ENCODE results near the gene DRC7.

Gene DRC7

DNA sequence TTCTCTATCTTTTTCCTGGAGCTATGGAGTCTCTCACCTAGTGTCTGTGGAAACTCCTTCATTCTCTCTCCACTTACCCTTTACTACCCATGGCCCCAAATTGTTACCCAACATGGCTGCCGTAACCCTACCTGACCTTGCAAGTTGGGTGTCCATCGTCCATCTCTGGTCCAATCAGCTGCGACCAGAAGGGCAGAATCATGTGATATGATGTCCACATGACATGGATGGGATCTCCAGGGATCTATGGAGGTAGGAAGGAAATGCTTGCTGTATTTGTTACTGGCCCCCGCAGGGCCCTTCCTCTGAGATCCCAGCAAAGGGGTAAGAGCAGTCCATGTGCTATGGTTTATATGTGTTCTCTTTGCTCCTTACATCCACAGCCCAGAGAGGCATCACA is 8.0 kb upstream of the DRC7 start:
- H3K27ac ChIP-seq, result no peak overlapping the region
- TF ChIP-seq, protein P1, sequence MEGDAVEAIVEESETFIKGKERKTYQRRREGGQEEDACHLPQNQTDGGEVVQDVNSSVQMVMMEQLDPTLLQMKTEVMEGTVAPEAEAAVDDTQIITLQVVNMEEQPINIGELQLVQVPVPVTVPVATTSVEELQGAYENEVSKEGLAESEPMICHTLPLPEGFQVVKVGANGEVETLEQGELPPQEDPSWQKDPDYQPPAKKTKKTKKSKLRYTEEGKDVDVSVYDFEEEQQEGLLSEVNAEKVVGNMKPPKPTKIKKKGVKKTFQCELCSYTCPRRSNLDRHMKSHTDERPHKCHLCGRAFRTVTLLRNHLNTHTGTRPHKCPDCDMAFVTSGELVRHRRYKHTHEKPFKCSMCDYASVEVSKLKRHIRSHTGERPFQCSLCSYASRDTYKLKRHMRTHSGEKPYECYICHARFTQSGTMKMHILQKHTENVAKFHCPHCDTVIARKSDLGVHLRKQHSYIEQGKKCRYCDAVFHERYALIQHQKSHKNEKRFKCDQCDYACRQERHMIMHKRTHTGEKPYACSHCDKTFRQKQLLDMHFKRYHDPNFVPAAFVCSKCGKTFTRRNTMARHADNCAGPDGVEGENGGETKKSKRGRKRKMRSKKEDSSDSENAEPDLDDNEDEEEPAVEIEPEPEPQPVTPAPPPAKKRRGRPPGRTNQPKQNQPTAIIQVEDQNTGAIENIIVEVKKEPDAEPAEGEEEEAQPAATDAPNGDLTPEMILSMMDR (conservative IDR thresholded peaks at IDR 0.05), result no peak

DNA sequence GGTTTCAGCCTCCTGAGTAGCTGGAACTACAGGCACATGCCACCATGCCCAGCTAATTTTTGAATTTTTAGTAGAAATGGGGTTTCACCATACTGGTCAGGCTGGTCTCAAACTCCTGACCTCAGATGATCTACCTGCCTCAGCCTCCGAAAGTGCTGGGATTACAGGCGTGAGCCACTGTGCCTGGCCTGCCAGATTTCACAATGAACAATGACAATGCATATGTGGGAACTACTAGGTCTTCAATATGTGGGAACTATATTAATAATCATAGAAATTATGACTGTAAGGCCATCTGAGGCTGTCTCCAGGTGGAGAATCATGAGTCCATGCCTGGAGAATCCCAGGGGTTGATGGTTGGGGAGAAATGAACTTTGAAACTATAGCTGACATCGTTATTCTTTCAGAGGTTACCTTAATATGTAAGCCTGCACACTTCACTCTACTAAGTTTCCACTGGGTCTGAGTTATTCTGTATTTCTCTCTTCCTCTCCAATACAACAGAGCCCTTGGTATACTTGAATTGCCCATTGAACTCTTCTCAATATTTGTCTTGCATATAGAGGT is 7.2 kb upstream of the DRC7 start:
- no peak overlapping the region for H3K27ac ChIP-seq
- TF ChIP-seq, protein P1 (conservative IDR thresholded peaks at IDR 0.05), result no peak

DNA sequence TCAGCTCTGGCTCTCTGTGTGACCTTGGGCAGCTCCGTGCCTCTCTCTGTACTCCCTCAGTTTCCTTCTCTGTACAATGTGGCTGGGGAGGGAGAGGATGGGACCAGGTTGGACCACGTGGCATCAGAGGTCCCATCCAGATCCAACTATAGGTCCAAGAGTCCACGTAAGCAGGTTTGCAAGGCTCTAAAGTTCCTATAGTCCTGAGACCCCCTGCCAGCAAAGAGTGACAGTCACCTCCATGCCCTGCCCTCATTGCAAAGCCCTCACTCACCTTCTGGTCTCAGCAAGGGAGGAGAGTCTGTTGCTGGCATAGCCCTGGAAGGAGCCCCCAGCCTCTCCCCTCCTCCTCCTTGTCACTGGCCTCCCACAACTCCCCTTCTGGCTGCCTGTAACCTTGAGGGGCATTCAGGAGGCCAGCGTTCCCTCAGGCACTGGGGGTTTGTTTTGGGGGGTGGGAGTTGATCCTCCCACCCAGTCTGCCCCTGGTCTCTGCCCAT is 6.1 kb upstream of the DRC7 start:
- TF ChIP-seq, protein P1 (conservative IDR thresholded peaks at IDR 0.05), result no peak
- no peak overlapping the region for H3K27ac ChIP-seq

DNA sequence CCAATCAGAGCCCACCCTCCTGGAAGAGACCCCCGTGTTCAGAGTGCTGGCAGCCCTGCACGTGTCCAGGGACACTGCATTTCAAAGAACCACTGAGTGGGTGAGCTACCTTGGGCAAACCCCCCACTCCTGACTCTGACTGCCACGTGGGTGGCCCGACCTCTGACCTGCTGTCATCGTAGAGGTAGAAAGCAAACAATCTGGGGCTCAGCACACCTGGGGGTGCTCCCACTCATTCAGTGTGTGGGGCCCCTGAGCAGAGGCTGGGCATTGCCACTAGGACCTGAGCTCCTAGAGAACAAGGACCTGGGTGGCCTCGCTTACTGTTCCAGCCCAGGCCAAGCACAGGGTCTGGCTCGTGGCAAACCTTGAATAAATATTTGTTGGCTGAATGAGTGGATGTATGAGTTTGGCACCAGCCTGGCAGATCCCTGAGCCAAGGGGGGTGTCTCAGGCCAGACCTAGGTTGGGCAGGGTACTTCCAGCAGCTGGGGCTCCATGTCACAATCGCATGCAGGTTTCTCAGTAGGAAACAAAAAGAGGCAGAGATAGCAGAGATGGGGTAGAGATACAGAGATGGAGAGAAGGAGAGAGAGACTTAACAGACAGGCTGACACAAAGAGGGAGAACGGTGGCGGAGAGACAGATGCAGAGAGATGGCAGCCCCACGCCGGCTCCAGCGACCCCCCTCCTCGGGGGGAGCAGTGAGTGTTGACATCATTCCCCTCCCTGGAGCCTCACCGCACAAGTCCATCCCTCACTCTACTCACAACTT is 5.4 kb upstream of the DRC7 start:
- TF ChIP-seq, protein P1 (conservative IDR thresholded peaks at IDR 0.05), result no peak
- no peak overlapping the region for H3K27ac ChIP-seq

DNA sequence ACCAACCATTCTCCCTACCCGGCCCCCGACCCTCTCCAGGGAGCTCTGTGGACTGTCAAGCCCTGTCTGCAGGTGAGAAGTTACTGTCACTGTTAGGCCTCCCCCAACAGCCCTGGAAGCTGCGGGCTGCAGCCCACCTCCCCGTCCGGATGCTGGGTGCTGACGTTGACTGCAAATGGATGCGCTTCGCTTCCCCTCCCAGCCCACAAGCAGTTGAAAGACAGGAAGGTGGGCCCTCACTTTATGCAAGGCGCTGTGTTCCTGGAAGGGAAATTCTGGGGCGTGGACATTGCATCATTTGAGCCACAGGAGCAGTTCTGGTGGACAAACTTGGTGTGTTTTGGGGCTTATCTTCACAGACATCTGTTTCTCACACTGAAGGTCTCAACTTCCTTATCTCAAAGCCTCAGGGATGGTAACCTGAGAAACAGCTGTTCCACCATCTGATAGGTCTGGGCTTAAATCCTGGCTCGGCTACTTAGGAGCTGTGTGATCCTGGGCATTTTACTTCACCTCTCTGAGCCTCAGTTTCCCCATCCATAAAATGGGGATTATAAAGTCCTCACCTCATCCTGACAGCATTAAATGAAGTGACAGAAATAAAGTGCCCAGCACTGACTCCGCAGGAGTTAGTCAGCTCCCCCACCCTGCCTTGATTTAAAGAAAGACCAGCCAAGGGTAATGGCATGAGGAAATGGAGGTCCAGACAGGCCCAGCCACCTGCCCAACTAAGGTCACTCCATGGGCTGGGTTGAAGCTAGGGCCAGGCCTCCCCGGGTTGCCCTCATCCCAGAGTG is 4.6 kb upstream of the DRC7 start:
- TF ChIP-seq, protein P1 (conservative IDR thresholded peaks at IDR 0.05), result no peak
- no peak overlapping the region for H3K27ac ChIP-seq

DNA sequence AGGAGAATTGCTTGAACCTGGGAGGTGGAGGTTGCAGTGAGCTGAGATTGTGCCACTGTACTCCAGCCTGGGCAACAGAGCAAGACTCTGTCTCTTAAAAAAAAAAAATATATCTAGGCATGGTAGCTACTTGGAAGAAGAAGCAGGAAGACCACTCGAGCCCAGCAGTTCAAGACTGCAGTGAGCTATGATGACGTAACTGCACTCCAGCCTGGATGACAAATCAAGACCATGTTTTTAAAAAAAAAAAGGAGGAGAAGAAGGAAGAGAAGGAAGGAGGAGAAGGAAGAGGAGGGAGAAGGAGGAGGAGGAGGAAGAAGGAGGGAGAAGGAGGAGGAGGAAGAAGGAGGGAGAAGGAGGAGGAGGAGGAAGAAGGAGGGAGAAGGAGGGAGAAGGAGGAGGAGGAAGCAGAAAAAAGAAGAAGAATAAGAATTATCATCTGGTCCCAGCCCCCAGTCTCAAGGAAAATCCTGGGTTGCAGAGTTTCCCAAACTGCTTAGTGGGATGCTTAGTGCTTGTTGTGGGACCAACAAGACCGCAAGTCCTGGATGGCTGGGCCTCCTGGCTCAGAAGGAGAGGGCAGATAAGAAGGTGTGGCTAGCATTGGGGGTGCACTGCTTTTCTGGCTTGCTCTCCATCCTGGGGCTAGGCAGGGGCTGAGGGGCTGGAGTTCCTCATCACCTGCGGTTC is 3.7 kb upstream of the DRC7 start:
- no peak overlapping the region for H3K27ac ChIP-seq
- TF ChIP-seq, protein P1 (conservative IDR thresholded peaks at IDR 0.05), result no peak

DNA sequence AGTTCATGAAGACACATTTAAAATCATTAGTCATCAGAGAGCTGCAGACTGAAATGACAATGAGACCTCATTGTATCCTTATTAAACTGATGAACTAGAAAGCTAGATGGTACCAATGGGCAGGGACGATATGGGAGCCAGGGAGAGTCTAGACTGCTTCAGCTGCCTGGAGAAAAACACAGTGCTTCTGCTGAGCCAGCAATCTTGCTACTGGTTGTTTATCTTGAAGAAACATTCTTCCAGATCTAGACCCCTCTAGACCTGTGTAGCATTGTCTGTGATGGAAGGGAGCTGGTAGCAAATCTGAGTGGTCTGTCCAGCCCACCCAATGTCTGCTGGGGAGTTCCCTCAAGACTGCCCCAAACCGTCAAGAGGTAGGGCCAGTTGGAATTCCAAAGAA is 2.0 kb upstream of the DRC7 start:
- H3K27ac ChIP-seq, result no peak overlapping the region
- TF ChIP-seq, protein P1 (conservative IDR thresholded peaks at IDR 0.05), result no peak

All from VCaP (cell line).